PC-9 (cell line): ENCODE data around the gene EIF1AY.

ENCODE experiments used
- CTCF ChIP-seq: fragments of 200-600 bp; sonication (generic); conservative IDR thresholded peaks from 2 replicates; pipeline ENCODE4 v1.6.1; 2017; ENCODE audit warnings: mixed run types, antibody characterized with exemption, mild to moderate bottlenecking, moderate library complexity
- EZH2 ChIP-seq: fragments of 200-600 bp; sonication (generic); IDR thresholded peaks from 2 replicates; pipeline ENCODE4 v1.8.0; 2017; ENCODE audit warnings: antibody characterized with exemption, low read depth

- TF ChIP-seq CTCF: no peak
- no peak for TF ChIP-seq EZH2
Observed at GRCh38 chrY:20549289-20549688, 26.3 kb upstream of the EIF1AY start.
